IMR-90 (cell line): ENCODE results near the gene OR9A2. TPM values are rescaled to one million over a fixed set of nuclear protein-coding genes. Genes with fewer than 3 reads are reported as not detected.

Experiments
- ATAC-seq: fragments of 200-7000 bp; cut with Tn5 transposase; 2 replicates; pipeline ENCODE4 v1.9.1; 2020; ENCODE audit warnings: low read depth, mild to moderate bottlenecking, moderate library complexity
- BruUV-seq: library from RNA; stranded (reverse); fragments of 400-500 nt; replicated peaks from 2 replicates; lab custom pipeline; 2021; lab: Mats Ljungman, UMichigan
- CTCF ChIA-PET: fragments of 300-600 bp; formaldehyde crosslinking; extraction: SDS; loops from one replicate; lab custom pipeline; 2021; ENCODE audit warnings: antibody characterized with exemption; lab: Yijun Ruan, JAX
- POLR2A ChIA-PET: fragments of 300-600 bp; sonication (Branson Sonifier 250); formaldehyde crosslinking; loops from one replicate; lab custom pipeline; 2022; ENCODE audit warnings: antibody characterized with exemption; ENCODE audit not compliant: unreplicated experiment; lab: Charles Lee
- DNase-seq: peaks from one replicate; pipeline ENCODE4 v3.0.0; 2013
- H2AFZ ChIP-seq: replicated peaks from 2 replicates; pipeline ENCODE3; 2013; ENCODE audit warnings: low read length, mild to moderate bottlenecking; ENCODE audit not compliant: poor library complexity
- H2AK5ac ChIP-seq: 2 replicates; pipeline ENCODE4 v1.6.1; 2013; ENCODE audit warnings: low read depth, low read length, inconsistent platforms
- H2AK9ac ChIP-seq: replicated peaks from 2 replicates; pipeline ENCODE3; 2013; ENCODE audit warnings: mild to moderate bottlenecking, low read depth, low read length, moderate library complexity; ENCODE audit not compliant: poor library complexity
- H2BK120ac ChIP-seq: 2 replicates; pipeline ENCODE4 v1.6.1; 2013; ENCODE audit warnings: low read depth, low read length, inconsistent platforms
- H2BK15ac ChIP-seq: 3 replicates; pipeline ENCODE4 v1.6.1; 2013; ENCODE audit warnings: low read depth, low read length, inconsistent platforms
- H2BK20ac ChIP-seq: 2 replicates; pipeline ENCODE4 v1.6.1; 2013; ENCODE audit warnings: low read depth, mild to moderate bottlenecking, inconsistent platforms, low read length, moderate library complexity
- H2BK5ac ChIP-seq: 2 replicates; pipeline ENCODE4 v1.6.1; 2013; ENCODE audit warnings: mild to moderate bottlenecking, low read depth, low read length, inconsistent platforms; ENCODE audit not compliant: poor library complexity, severe bottlenecking
- H3K14ac ChIP-seq: replicated peaks from 2 replicates; pipeline ENCODE4 v1.6.1; 2013; ENCODE audit warnings: low read depth, low read length, inconsistent platforms
- H3K18ac ChIP-seq: 2 replicates; pipeline ENCODE4 v1.6.1; 2013; ENCODE audit warnings: low read depth, low read length, control low read depth
- H3K23ac ChIP-seq: 2 replicates; pipeline ENCODE4 v1.6.1; 2013; ENCODE audit warnings: low read depth, low read length, inconsistent platforms
- H3K27ac ChIP-seq: 2 replicates; pipeline ENCODE4 v1.5.1; 2013; ENCODE audit warnings: mild to moderate bottlenecking, control low read depth, low read length; ENCODE audit not compliant: insufficient read depth
- H3K27me3 ChIP-seq: 2 replicates; pipeline ENCODE4 v1.6.1; 2013; ENCODE audit warnings: low read length; ENCODE audit not compliant: control insufficient read depth, insufficient read depth
- H3K36me3 ChIP-seq: 2 replicates; pipeline ENCODE4 v1.6.1; 2013; ENCODE audit warnings: low read length, mixed read lengths; ENCODE audit not compliant: control insufficient read depth, insufficient read depth
- H3K4ac ChIP-seq: 2 replicates; pipeline ENCODE4 v1.6.1; 2013; ENCODE audit warnings: low read depth, low read length, inconsistent platforms
- H3K4me1 ChIP-seq: 2 replicates; pipeline ENCODE4 v1.6.1; 2013; ENCODE audit warnings: low read length, mixed read lengths; ENCODE audit not compliant: control insufficient read depth, insufficient read depth
- H3K4me2 ChIP-seq: 2 replicates; pipeline ENCODE4 v1.6.1; 2013; ENCODE audit warnings: low read depth, mild to moderate bottlenecking, control low read depth, low read length, moderate library complexity
- H3K4me3 ChIP-seq: 2 replicates; pipeline ENCODE4 v1.5.1; 2013; ENCODE audit warnings: low read depth, mild to moderate bottlenecking, control low read depth, low read length, moderate library complexity; ENCODE audit not compliant: insufficient read depth
- H3K56ac ChIP-seq: 2 replicates; pipeline ENCODE4 v1.6.1; 2013; ENCODE audit warnings: low read length, inconsistent platforms; ENCODE audit not compliant: insufficient read depth; ENCODE audit errors: extremely low read depth
- H3K79me1 ChIP-seq, 2 experiments: 2 replicates each; pipeline ENCODE4 v1.6.1; 2013; ENCODE audit warnings: low read length in 2 of 2, inconsistent platforms in 1 of 2, low read depth in 1 of 2
- H3K9ac ChIP-seq: 2 replicates; pipeline ENCODE4 v1.6.1; 2013; ENCODE audit warnings: low read depth, low read length, control low read depth
- H3K9me1 ChIP-seq: 2 replicates; pipeline ENCODE4 v1.6.1; 2013; ENCODE audit warnings: low read length, inconsistent platforms; ENCODE audit not compliant: insufficient read depth
- H3K9me3 ChIP-seq: 2 replicates; pipeline ENCODE4 v1.6.1; 2013; ENCODE audit warnings: low read length; ENCODE audit not compliant: control insufficient read depth, insufficient read depth
- H4K20me1 ChIP-seq: 2 replicates; pipeline ENCODE4 v1.6.1; 2013; ENCODE audit warnings: low read length, inconsistent platforms; ENCODE audit not compliant: insufficient read depth
- H4K5ac ChIP-seq: 2 replicates; pipeline ENCODE4 v1.6.1; 2013; ENCODE audit warnings: mild to moderate bottlenecking, low read depth, low read length, control low read depth
- H4K8ac ChIP-seq, 2 experiments: 2 replicates each; pipeline ENCODE4 v1.6.1; 2013; ENCODE audit warnings: low read depth in 2 of 2, low read length in 2 of 2, control low read depth in 1 of 2, inconsistent platforms in 1 of 2
- H4K91ac ChIP-seq: 2 replicates; pipeline ENCODE4 v1.6.1; 2013; ENCODE audit warnings: low read depth, low read length, inconsistent platforms; ENCODE audit not compliant: insufficient read depth
- POLR2A ChIP-seq: IDR thresholded peaks from 2 replicates; pipeline ENCODE4 v1.6.1; 2012; ENCODE audit warnings: mild to moderate bottlenecking, low read depth, low read length
- WGBS, 2 experiments: methylation state at CpG; one replicate each; pipeline versions ENCODE4 v1.1.5 to v1.1.7; 2013; ENCODE audit warnings: missing lambda C conversion rate in 2 of 2; ENCODE audit not compliant: insufficient read length in 1 of 2; ENCODE audit errors: extremely low coverage in 2 of 2; 5-methylcytosine and 5-hydroxymethylcytosine counted together
- dilution Hi-C: fragments of 300-500 bp; cut with HindIII; formaldehyde crosslinking; loops from one replicate; pipeline ENCODE4 v1.14.3; 2018; ENCODE audit warnings: low sequenced_read_pairs; ENCODE audit not compliant: unreplicated experiment
- in situ Hi-C: fragments of 300-500 bp; cut with MboI; formaldehyde crosslinking; loops from 3 replicates; pipeline ENCODE4 v1.14.3; 2019; ENCODE audit warnings: low sequenced_read_pairs, inconsistent platforms, mixed read lengths
- intact Hi-C: fragments of 100-400 bp; cut with micrococcal nuclease; formaldehyde crosslinking; loops from 2 replicates; pipeline ENCODE4 v1.10.0; 2022
- polyA plus RNA-seq, 3 experiments: library from polyadenylated mRNA; depleted of rRNA; stranded (reverse); fragments of >200 nt; gene quantifications; 2 replicates each; pipeline ENCODE4 v1.2.3, GENCODE V29; 2012; ENCODE audit warnings: low replicate concordance in 1 of 3
- total RNA-seq: library from RNA; depleted of rRNA; stranded (reverse); fragments of >200 nt; gene quantifications from 2 replicates; pipeline ENCODE4 v1.2.3, GENCODE V29; 2012

The OR9A2 gene
- total and polyA plus RNA-seq, 2 of the 4 experiments (the other 2 are of a cell fraction) = not detected

GRCh38 chr7:143041346-143041745, 14.4 kb upstream of the OR9A2 start:
- intact Hi-C loops = no loop called here

More at GRCh38 chr7:143041346-143041745, 14.4 kb upstream of the OR9A2 start:
- Histone ChIP-seq H4K5ac (no peak overlapping the region), H3K4me3 (no peak overlapping the region), H2AK5ac (no peak overlapping the region), H3K9me3 (peaks cover 2% of the 10 kb centered on the region; the same call in 1 of the 2 replicates), H3K9me1 (no peaks in the 10 kb centered on the region), H2BK5ac (no peak overlapping the region), H4K8ac (no peak overlapping the region), H3K9ac (no peak overlapping the region), H2BK15ac (no peak overlapping the region), H3K27me3 (no peaks in the 10 kb centered on the region), H3K23ac (no peak overlapping the region), H3K36me3 (no peaks in the 10 kb centered on the region), H2BK120ac (no peak overlapping the region), H3K14ac (no peak overlapping the region), H3K4me2 (no peak overlapping the region), H2AFZ (no peak overlapping the region), H3K56ac (no peak overlapping the region), H2AK9ac (no peak overlapping the region), H2BK20ac (no peak overlapping the region), H3K79me1 (no peaks in the 10 kb centered on the region), H3K4me1 (no peaks in the 10 kb centered on the region), H3K18ac (no peak overlapping the region), H4K91ac (no peak overlapping the region), H3K4ac (no peak overlapping the region), H4K20me1 (no peaks in the 10 kb centered on the region), H3K27ac (no peak overlapping the region)
- CTCF ChIA-PET = no interaction called here
- POLR2A ChIA-PET = no interaction called here
- in situ Hi-C loops (no loop called here), dilution Hi-C loops (no loop called here)
- DNase-seq = no peak
- WGBS, 2 experiments = 67% methylated on average over 3 of the region's 6 CpGs; no CpG with 5 or more reads in 1 of the 2 experiments
- no peak for TF ChIP-seq POLR2A
- ATAC-seq = no peak
- BruUV-seq = no TSS peak
